Mesodermal cell (in vitro differentiated cells): ENCODE data around the gene TSPAN17. TPM values are rescaled to one million over a fixed set of nuclear protein-coding genes. Genes with fewer than 3 reads are reported as not detected.
"Not testable (repeated sequence)": the region's sequence is repeated elsewhere in the genome, so short reads cannot be mapped to it uniquely, and the experiment has no call there.

Experiments used
- H3K27ac ChIP-seq: 2 replicates; pipeline ENCODE4 v1.7.0; 2013; ENCODE audit warnings: mild to moderate bottlenecking, low read depth, low read length, moderate library complexity; ENCODE audit not compliant: severe bottlenecking
- H3K36me3 ChIP-seq: 2 replicates; pipeline ENCODE4 v1.7.1; 2013; ENCODE audit warnings: mild to moderate bottlenecking, low read length, moderate library complexity; ENCODE audit not compliant: control insufficient read depth, insufficient read depth
- H3K4me1 ChIP-seq: one replicate; pipeline ENCODE4 v1.7.1; 2013; ENCODE audit warnings: mild to moderate bottlenecking, low read length; ENCODE audit not compliant: insufficient read depth, control insufficient read depth, poor library complexity, severe bottlenecking
- H3K4me3 ChIP-seq: 2 replicates; pipeline ENCODE4 v1.7.0; 2013; ENCODE audit warnings: low read length, control low read depth, mild to moderate bottlenecking; ENCODE audit not compliant: insufficient read depth, poor library complexity, severe bottlenecking; ENCODE audit errors: extremely low read depth
- H3K9me3 ChIP-seq: 2 replicates; pipeline ENCODE4 v1.7.1; 2013; ENCODE audit warnings: mild to moderate bottlenecking, low read length, moderate library complexity; ENCODE audit not compliant: control insufficient read depth
- WGBS, 2 experiments: methylation state at CpG; one replicate each; pipeline ENCODE4 v1.1.5; 2013; ENCODE audit warnings: missing lambda C conversion rate in 2 of 2; ENCODE audit not compliant: insufficient coverage in 2 of 2; 5-methylcytosine and 5-hydroxymethylcytosine counted together
- polyA plus RNA-seq, 2 experiments: library from polyadenylated mRNA; stranded (reverse); fragments of 50-300 nt; gene quantifications; one replicate each; pipeline ENCODE4 v1.2.3, GENCODE V29; 2013

Gene TSPAN17
- polyA plus RNA-seq (2013, experiment 1 of 2): 37.5 TPM
- 30.0 TPM for polyA plus RNA-seq (2013, experiment 2 of 2)

- Histone ChIP-seq H3K4me3 (peak within 1 kb of the TSS; percentile 69), H3K9me3 (no peaks in the 10 kb centered on the region), H3K36me3 (peaks cover 5% of the 10 kb centered on the region), H3K4me1 (peaks cover 9% of the 10 kb centered on the region), H3K27ac (peak within 1 kb of the TSS; percentile 43)
- 1% methylated on average over 40 to 47 of the region's 63 CpGs for WGBS, 2 experiments
These were observed at the start of gene TSPAN17 for GRCh38 chr5:176647030-176647842. TSS of gene TSPAN17 (plus strand) at chr5:176647484. CDS start at chr5:176647616, 132 bp downstream.

- not testable (repeated sequence) for H3K4me3 ChIP-seq, H3K27ac ChIP-seq, H3K4me1 ChIP-seq, H3K9me3 ChIP-seq, H3K36me3 ChIP-seq
- 93 to 96% methylated on average over 17 to 18 of the region's 19 CpGs for WGBS, 2 experiments
These were observed 47.4 kb upstream of the TSPAN17 start for GRCh38 chr5:176599749-176600430.

GRCh38 chr5:176601901-176602482, 45.3 kb upstream of the TSPAN17 start:
- peaks cover 3% of the 10 kb centered on the region for H3K36me3 ChIP-seq
- H3K27ac ChIP-seq: no peak overlapping the region
- H3K9me3 ChIP-seq: no peaks in the 10 kb centered on the region
- no peak overlapping the region for H3K4me3 ChIP-seq
- 82 to 85% methylated on average over 11 of the region's 12 CpGs for WGBS, 2 experiments
- peaks cover 14% of the 10 kb centered on the region for H3K4me1 ChIP-seq

- Histone ChIP-seq H3K36me3 (peaks cover 1% of the 10 kb centered on the region), H3K4me1 (peaks cover 14% of the 10 kb centered on the region), H3K27ac (no peak overlapping the region), H3K4me3 (no peak overlapping the region), H3K9me3 (no peaks in the 10 kb centered on the region)
- WGBS, 2 experiments: 27 to 33% methylated on average over 2 of the region's 2 CpGs
These were observed 44.2 kb upstream of the TSPAN17 start for GRCh38 chr5:176603091-176603490.

GRCh38 chr5:176606032-176606431, 41.3 kb upstream of the TSPAN17 start:
- H3K36me3 ChIP-seq: no peaks in the 10 kb centered on the region
- no peak overlapping the region for H3K4me3 ChIP-seq
- peak overlapping the region; percentile 59 for H3K27ac ChIP-seq
- WGBS, 2 experiments: 0 to 63% methylated on average over 1 to 3 of the region's 3 CpGs
- peaks cover 14% of the 10 kb centered on the region for H3K4me1 ChIP-seq
- H3K9me3 ChIP-seq: no peaks in the 10 kb centered on the region

GRCh38 chr5:176606875-176607274, 40.4 kb upstream of the TSPAN17 start:
- Histone ChIP-seq H3K4me1 (peaks cover 14% of the 10 kb centered on the region), H3K9me3 (no peaks in the 10 kb centered on the region), H3K27ac (no peak overlapping the region), H3K36me3 (no peaks in the 10 kb centered on the region), H3K4me3 (no peak overlapping the region)
- WGBS, 2 experiments: 83 to 100% methylated on average over 1 to 3 of the region's 3 CpGs

GRCh38 chr5:176608142-176608705, 39.1 kb upstream of the TSPAN17 start:
- H3K4me3 ChIP-seq: no peak overlapping the region
- no peaks in the 10 kb centered on the region for H3K36me3 ChIP-seq
- H3K4me1 ChIP-seq: peaks cover 14% of the 10 kb centered on the region
- H3K27ac ChIP-seq: no peak overlapping the region
- 93 to 100% methylated on average over 3 of the region's 4 CpGs for WGBS, 2 experiments
- no peaks in the 10 kb centered on the region for H3K9me3 ChIP-seq

- WGBS, 2 experiments: 33 to 38% methylated on average over 32 to 35 of the region's 46 CpGs
- no peaks in the 10 kb centered on the region for H3K9me3 ChIP-seq
- H3K36me3 ChIP-seq: no peaks in the 10 kb centered on the region
- H3K27ac ChIP-seq: no peak overlapping the region
- peaks cover 14% of the 10 kb centered on the region for H3K4me1 ChIP-seq
- H3K4me3 ChIP-seq: peak overlapping the region; percentile 44
These were observed 38.2 kb upstream of the TSPAN17 start for GRCh38 chr5:176608937-176609723.

GRCh38 chr5:176609724-176610434, 37.4 kb upstream of the TSPAN17 start, which contains the start of gene GPRIN1:
TSS of gene GPRIN1 (minus strand) at chr5:176610156. CDS start at chr5:176599834, 10,322 bp downstream.
- no peak within 1 kb of the TSS for H3K27ac ChIP-seq
- peaks cover 16% of the 10 kb centered on the region for H3K4me1 ChIP-seq
- H3K9me3 ChIP-seq: no peaks in the 10 kb centered on the region
- H3K36me3 ChIP-seq: no peaks in the 10 kb centered on the region
- 1% methylated on average over 47 to 72 of the region's 101 CpGs for WGBS, 2 experiments
- H3K4me3 ChIP-seq: peak within 1 kb of the TSS; percentile 44
